ENCODE data around the gene TTC7B.

DNA sequence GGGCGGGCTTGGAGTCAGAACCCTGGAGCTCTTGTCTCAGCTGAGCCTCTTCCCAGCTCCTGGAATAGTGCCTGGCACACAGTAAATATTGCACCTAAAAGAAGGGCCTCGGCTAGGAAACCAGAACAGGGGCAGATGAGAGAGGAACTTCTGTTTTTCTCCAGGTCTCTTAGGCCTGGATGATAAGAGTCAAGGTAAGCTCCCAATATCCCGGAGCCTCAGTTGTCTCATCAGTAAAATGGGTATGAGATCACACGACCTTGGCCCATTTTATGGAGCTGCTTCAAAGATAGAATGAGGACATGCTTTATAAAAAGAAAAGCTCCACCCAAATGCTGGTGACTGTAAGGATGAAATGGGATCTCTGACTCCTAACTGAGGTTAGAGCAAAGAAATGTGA, 202.2 kb downstream of the TTC7B start:
- TF ChIP-seq CTCF (IDR thresholded peaks at IDR 0.05) (no peak), POLR2AphosphoS5 (IDR thresholded peaks at IDR 0.05; ENCODE audit: low read depth, low read length) (no peak), SIN3A (IDR thresholded peaks at IDR 0.05; ENCODE audit: borderline replicate concordance, insufficient read depth, low read depth, low read length) (no peak)
- TF ChIP-seq, protein P1, sequence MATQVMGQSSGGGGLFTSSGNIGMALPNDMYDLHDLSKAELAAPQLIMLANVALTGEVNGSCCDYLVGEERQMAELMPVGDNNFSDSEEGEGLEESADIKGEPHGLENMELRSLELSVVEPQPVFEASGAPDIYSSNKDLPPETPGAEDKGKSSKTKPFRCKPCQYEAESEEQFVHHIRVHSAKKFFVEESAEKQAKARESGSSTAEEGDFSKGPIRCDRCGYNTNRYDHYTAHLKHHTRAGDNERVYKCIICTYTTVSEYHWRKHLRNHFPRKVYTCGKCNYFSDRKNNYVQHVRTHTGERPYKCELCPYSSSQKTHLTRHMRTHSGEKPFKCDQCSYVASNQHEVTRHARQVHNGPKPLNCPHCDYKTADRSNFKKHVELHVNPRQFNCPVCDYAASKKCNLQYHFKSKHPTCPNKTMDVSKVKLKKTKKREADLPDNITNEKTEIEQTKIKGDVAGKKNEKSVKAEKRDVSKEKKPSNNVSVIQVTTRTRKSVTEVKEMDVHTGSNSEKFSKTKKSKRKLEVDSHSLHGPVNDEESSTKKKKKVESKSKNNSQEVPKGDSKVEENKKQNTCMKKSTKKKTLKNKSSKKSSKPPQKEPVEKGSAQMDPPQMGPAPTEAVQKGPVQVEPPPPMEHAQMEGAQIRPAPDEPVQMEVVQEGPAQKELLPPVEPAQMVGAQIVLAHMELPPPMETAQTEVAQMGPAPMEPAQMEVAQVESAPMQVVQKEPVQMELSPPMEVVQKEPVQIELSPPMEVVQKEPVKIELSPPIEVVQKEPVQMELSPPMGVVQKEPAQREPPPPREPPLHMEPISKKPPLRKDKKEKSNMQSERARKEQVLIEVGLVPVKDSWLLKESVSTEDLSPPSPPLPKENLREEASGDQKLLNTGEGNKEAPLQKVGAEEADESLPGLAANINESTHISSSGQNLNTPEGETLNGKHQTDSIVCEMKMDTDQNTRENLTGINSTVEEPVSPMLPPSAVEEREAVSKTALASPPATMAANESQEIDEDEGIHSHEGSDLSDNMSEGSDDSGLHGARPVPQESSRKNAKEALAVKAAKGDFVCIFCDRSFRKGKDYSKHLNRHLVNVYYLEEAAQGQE (IDR thresholded peaks at IDR 0.05; ENCODE audit: insufficient read depth in 1 of 2, low read depth in 2 of 2, low read length in 1 of 2): no peak
